HepG2 (cell line): ENCODE results near the gene TMEM220. TPM values are rescaled to one million over a fixed set of nuclear protein-coding genes. Genes with fewer than 3 reads are reported as not detected.

Experiments used
- ARHGAP35 ChIP-seq: sonication (generic); formaldehyde crosslinking; IDR thresholded peaks from 2 replicates; pipeline ENCODE4 v1.9.0; 2022; ENCODE audit warnings: mild to moderate bottlenecking, inconsistent platforms, moderate library complexity, missing genetic modification reagents, borderline replicate concordance
- ARNT ChIP-seq: fragments of 450-650 bp; IDR thresholded peaks from 2 replicates; pipeline ENCODE4 v1.6.1; 2017
- CC2D1A ChIP-seq: sonication (generic); formaldehyde crosslinking; IDR thresholded peaks from 2 replicates; pipeline ENCODE4 v1.8.1; 2023; ENCODE audit warnings: mild to moderate bottlenecking, missing genetic modification reagents
- FOXK1 ChIP-seq: sonication (generic); formaldehyde crosslinking; IDR thresholded peaks from 2 replicates; pipeline ENCODE4 v1.4.0; 2020; ENCODE audit warnings: low read depth, missing genetic modification reagents, borderline replicate concordance
- HMGXB4 ChIP-seq, 2 experiments: sonication (generic) in 1 of 2; formaldehyde crosslinking in 1 of 2; IDR thresholded peaks; 2 replicates each; pipeline versions ENCODE4 v1.4.0 to v1.6.1; 2018 to 2020; ENCODE audit warnings: missing genetic modification reagents in 2 of 2, borderline replicate concordance in 1 of 2, low read depth in 1 of 2, mild to moderate bottlenecking in 1 of 2, missing biosample characterization in 1 of 2
- ISL2 ChIP-seq: sonication (generic); formaldehyde crosslinking; IDR thresholded peaks from 2 replicates; pipeline ENCODE4 v1.5.0; 2020; ENCODE audit warnings: missing genetic modification reagents
- NAIF1 ChIP-seq: sonication (generic); formaldehyde crosslinking; IDR thresholded peaks from 2 replicates; pipeline ENCODE4 v1.5.0; 2020; ENCODE audit warnings: mild to moderate bottlenecking, missing genetic modification reagents, borderline replicate concordance
- PHB2 ChIP-seq: fragments of 450-650 bp; IDR thresholded peaks from 2 replicates; pipeline ENCODE4 v1.6.1; 2018; ENCODE audit not compliant: partially characterized antibody
- SIX1 ChIP-seq: sonication (generic); formaldehyde crosslinking; IDR thresholded peaks from 2 replicates; pipeline ENCODE4 v1.4.0; 2020; ENCODE audit warnings: missing genetic modification reagents, borderline replicate concordance
- SPEN ChIP-seq: sonication (generic); formaldehyde crosslinking; IDR thresholded peaks from 2 replicates; pipeline ENCODE4 v1.5.1; 2020; ENCODE audit warnings: low read depth, mild to moderate bottlenecking, missing genetic modification reagents
- ZFP90 ChIP-seq: sonication (generic); formaldehyde crosslinking; IDR thresholded peaks from 2 replicates; pipeline ENCODE4 v1.8.0; 2022; ENCODE audit warnings: missing genetic modification reagents, mild to moderate bottlenecking, inconsistent platforms, borderline replicate concordance
- ZIK1 ChIP-seq: sonication (generic); formaldehyde crosslinking; IDR thresholded peaks from 2 replicates; pipeline ENCODE4 v1.5.0; 2020; ENCODE audit warnings: mild to moderate bottlenecking, low read depth, missing genetic modification reagents, borderline replicate concordance
- ZNF12 ChIP-seq: sonication (generic); formaldehyde crosslinking; IDR thresholded peaks from 2 replicates; pipeline ENCODE4 v1.5.0; 2020; ENCODE audit warnings: missing genetic modification reagents
- ZNF205 ChIP-seq: IDR thresholded peaks from 2 replicates; pipeline ENCODE4 v1.6.1; 2018; ENCODE audit warnings: missing biosample characterization, missing genetic modification reagents
- ZNF512 ChIP-seq: sonication (generic); formaldehyde crosslinking; IDR thresholded peaks from 2 replicates; pipeline ENCODE4 v1.4.0; 2020; ENCODE audit warnings: mild to moderate bottlenecking, missing genetic modification reagents
- ZNF83 ChIP-seq: sonication (generic); formaldehyde crosslinking; IDR thresholded peaks from 2 replicates; pipeline ENCODE4 v1.4.0; 2020; ENCODE audit warnings: missing genetic modification reagents, mild to moderate bottlenecking, borderline replicate concordance
- polyA plus RNA-seq, 8 experiments: library from polyadenylated mRNA; depleted of rRNA in 3 of 8; stranded (reverse) in 7 of 8; unstranded in 1 of 8; fragments of >200 nt; fragmentation: Illumina TruSeq in 4 of 8; extraction: Trizol in 4 of 8; gene quantifications; 2 replicates each; pipeline versions ENCODE4 v1.2.1 to v1.2.3, GENCODE V29; 2011 to 2016; ENCODE audit warnings: low read depth in 4 of 8, missing spikeins in 1 of 8, mixed read lengths in 1 of 8; ENCODE audit not compliant: insufficient read depth in 1 of 8
- total RNA-seq, 5 experiments: library from RNA; depleted of rRNA; stranded (reverse); fragments of >200 nt; fragmentation: Illumina TruSeq; extraction: Trizol; gene quantifications; 2 replicates each; pipeline ENCODE4 v1.2.3, GENCODE V29; 2016; ENCODE audit warnings: low read depth in 1 of 5
- TF ChIP-seq, protein P1 (sequence below): sonication (generic); formaldehyde crosslinking; IDR thresholded peaks from 2 replicates; pipeline ENCODE4 v1.5.0; 2020; ENCODE audit warnings: missing genetic modification reagents
- TF ChIP-seq, protein P2 (sequence below): IDR thresholded peaks from 2 replicates; pipeline ENCODE4 v1.6.1; 2016; ENCODE audit warnings: missing biosample characterization, missing genetic modification reagents, low read depth
- TF ChIP-seq, protein P3 (sequence below): sonication (generic); formaldehyde crosslinking; IDR thresholded peaks from 2 replicates; pipeline ENCODE4 v1.8.0; 2022; ENCODE audit warnings: mild to moderate bottlenecking, missing genetic modification reagents, moderate library complexity
- TF ChIP-seq, protein P4 (sequence below): sonication (generic); formaldehyde crosslinking; IDR thresholded peaks from 2 replicates; pipeline ENCODE4 v1.4.0; 2020; ENCODE audit warnings: mild to moderate bottlenecking, missing genetic modification reagents

The TMEM220 gene
- total and polyA plus RNA-seq, 2 of the 13 experiments (the other 11 are each of a cell fraction or from before 2014, with no cell fraction given) = 1.3 to 2.2 TPM

GRCh38 chr17:10729334-10730193 lies at the start of gene TMEM220 (continued):
- TF ChIP-seq ZNF512 (CRISPR knock-in tag) = peak; percentile 92; the same call in 1 of the 2 replicates
- no peak for TF ChIP-seq CC2D1A (CRISPR knock-in tag)
- no peak for TF ChIP-seq ARNT
- no peak for TF ChIP-seq FOXK1
- TF ChIP-seq, protein P1, sequence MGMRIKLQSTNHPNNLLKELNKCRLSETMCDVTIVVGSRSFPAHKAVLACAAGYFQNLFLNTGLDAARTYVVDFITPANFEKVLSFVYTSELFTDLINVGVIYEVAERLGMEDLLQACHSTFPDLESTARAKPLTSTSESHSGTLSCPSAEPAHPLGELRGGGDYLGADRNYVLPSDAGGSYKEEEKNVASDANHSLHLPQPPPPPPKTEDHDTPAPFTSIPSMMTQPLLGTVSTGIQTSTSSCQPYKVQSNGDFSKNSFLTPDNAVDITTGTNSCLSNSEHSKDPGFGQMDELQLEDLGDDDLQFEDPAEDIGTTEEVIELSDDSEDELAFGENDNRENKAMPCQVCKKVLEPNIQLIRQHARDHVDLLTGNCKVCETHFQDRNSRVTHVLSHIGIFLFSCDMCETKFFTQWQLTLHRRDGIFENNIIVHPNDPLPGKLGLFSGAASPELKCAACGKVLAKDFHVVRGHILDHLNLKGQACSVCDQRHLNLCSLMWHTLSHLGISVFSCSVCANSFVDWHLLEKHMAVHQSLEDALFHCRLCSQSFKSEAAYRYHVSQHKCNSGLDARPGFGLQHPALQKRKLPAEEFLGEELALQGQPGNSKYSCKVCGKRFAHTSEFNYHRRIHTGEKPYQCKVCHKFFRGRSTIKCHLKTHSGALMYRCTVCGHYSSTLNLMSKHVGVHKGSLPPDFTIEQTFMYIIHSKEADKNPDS = no peak
- TF ChIP-seq, protein P2, sequence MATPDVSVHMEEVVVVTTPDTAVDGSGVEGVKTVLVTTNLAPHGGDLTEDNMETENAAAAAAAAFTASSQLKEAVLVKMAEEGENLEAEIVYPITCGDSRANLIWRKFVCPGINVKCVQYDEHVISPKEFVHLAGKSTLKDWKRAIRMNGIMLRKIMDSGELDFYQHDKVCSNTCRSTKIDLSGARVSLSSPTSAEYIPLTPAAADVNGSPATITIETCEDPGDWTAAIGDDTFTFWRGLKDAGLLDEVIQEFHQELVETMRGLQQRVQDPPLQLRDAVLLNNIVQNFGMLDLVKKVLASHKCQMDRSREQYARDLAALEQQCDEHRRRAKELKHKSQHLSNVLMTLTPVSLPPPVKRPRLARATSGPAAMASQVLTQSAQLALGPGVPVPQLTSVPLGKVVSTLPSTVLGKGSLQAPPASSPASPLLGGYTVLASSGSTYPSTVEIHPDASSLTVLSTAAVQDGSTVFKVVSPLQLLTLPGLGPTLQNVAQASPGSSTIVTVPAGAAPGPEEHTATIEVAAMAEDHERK (CRISPR knock-in tag) = no peak
- no peak for TF ChIP-seq PHB2
- TF ChIP-seq, protein P3, sequence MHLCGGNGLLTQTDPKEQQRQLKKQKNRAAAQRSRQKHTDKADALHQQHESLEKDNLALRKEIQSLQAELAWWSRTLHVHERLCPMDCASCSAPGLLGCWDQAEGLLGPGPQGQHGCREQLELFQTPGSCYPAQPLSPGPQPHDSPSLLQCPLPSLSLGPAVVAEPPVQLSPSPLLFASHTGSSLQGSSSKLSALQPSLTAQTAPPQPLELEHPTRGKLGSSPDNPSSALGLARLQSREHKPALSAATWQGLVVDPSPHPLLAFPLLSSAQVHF (CRISPR knock-in tag) = peak; percentile 72; the same call in 1 of the 2 replicates
- TF ChIP-seq ZNF205 = 0 out of 2 replicates have a peak, but pooled peaks have one; percentile 19
- TF ChIP-seq, protein P4, sequence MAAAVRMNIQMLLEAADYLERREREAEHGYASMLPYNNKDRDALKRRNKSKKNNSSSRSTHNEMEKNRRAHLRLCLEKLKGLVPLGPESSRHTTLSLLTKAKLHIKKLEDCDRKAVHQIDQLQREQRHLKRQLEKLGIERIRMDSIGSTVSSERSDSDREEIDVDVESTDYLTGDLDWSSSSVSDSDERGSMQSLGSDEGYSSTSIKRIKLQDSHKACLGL (CRISPR knock-in tag) = peak; percentile 64
- peak; percentile 78 for TF ChIP-seq SPEN (CRISPR knock-in tag)
- TF ChIP-seq ZIK1 (CRISPR knock-in tag) = no peak
- TF ChIP-seq ZFP90 (CRISPR knock-in tag) = peak; percentile 72; the same call in 1 of the 2 replicates
- TF ChIP-seq ZNF83 (CRISPR knock-in tag) = 0 out of 2 replicates have a peak, but pooled peaks have one; percentile 44
- no peak for TF ChIP-seq ISL2 (CRISPR knock-in tag)
- TF ChIP-seq NAIF1 (CRISPR knock-in tag) = no peak
- peak; percentile 68 to 74 for TF ChIP-seq HMGXB4 (CRISPR knock-in tag; IDR thresholded peaks at IDR 0.05; ENCODE audit: borderline replicate concordance in 1 of 2, low read depth in 1 of 2)
- TF ChIP-seq ZNF12 (CRISPR knock-in tag) = no peak
- no peak for TF ChIP-seq SIX1 (CRISPR knock-in tag)
- TF ChIP-seq ARHGAP35 = peak; percentile 82; the same call in 1 of the 2 replicates
